ENCODE results near the gene TNFRSF12A. TPM values are rescaled to one million over a fixed set of nuclear protein-coding genes. Genes with fewer than 3 reads are reported as not detected.

TNFRSF12A gene
- total RNA-seq, 1 donor from 2014 or later = 66.2 TPM

GRCh38 chr16:3008690-3009037 lies 11.5 kb upstream of the TNFRSF12A start:
- Histone ChIP-seq H3K9me3 (replicated peaks) (no peaks in the 10 kb centered on the region), H3K36me3 (no peaks in the 10 kb centered on the region), H3K27ac (replicated peaks) (no peak overlapping the region), H3K4me1 (peaks cover 6% of the 10 kb centered on the region), H3K27me3 (ENCODE audit: low read depth) (peaks cover 91% of the 10 kb centered on the region), H3K4me3 (no peak overlapping the region)
- TF ChIP-seq CTCF (IDR thresholded peaks at IDR 0.05; ENCODE audit: borderline replicate concordance) = no peak
- no peak for DNase-seq
- intact Hi-C loops (cut with micrococcal nuclease) = no loop called here

- H3K27me3 ChIP-seq (ENCODE audit: low read depth) = peaks cover 100% of the 10 kb centered on the region
Observed at GRCh38 chr16:3009568-3010390, 10.4 kb upstream of the TNFRSF12A start.

GRCh38 chr16:3010510-3010909 lies 9.7 kb upstream of the TNFRSF12A start:
- no peak for TF ChIP-seq CTCF (IDR thresholded peaks at IDR 0.05; ENCODE audit: borderline replicate concordance)

More at GRCh38 chr16:3009568-3010390, 10.4 kb upstream of the TNFRSF12A start:
- no peaks in the 10 kb centered on the region for H3K36me3 ChIP-seq
- H3K4me1 ChIP-seq = peaks cover 4% of the 10 kb centered on the region
- H3K27ac ChIP-seq (replicated peaks) = no peak overlapping the region
- H3K9me3 ChIP-seq (replicated peaks) = no peaks in the 10 kb centered on the region
- no peak for DNase-seq
- H3K4me3 ChIP-seq = no peak overlapping the region
- TF ChIP-seq CTCF (IDR thresholded peaks at IDR 0.05; ENCODE audit: borderline replicate concordance) = no peak
- intact Hi-C loops (cut with micrococcal nuclease) = no loop called here

GRCh38 chr16:3012246-3012645 lies 7.9 kb upstream of the TNFRSF12A start:
- Histone ChIP-seq H3K27ac (replicated peaks) (no peak overlapping the region), H3K27me3 (ENCODE audit: low read depth) (peaks cover 97% of the 10 kb centered on the region), H3K4me3 (no peak overlapping the region), H3K4me1 (no peaks in the 10 kb centered on the region), H3K36me3 (no peaks in the 10 kb centered on the region), H3K9me3 (replicated peaks) (no peaks in the 10 kb centered on the region)
- DNase-seq = no peak
- intact Hi-C loops (cut with micrococcal nuclease) = no loop called here
- no peak for TF ChIP-seq CTCF (IDR thresholded peaks at IDR 0.05; ENCODE audit: borderline replicate concordance)

More at GRCh38 chr16:3010510-3010909, 9.7 kb upstream of the TNFRSF12A start:
- H3K36me3 ChIP-seq = no peaks in the 10 kb centered on the region
- no peaks in the 10 kb centered on the region for H3K9me3 ChIP-seq (replicated peaks)
- no peaks in the 10 kb centered on the region for H3K4me1 ChIP-seq
- DNase-seq = no peak
- H3K27ac ChIP-seq (replicated peaks) = no peak overlapping the region
- intact Hi-C loops (cut with micrococcal nuclease) = no loop called here
- peaks cover 100% of the 10 kb centered on the region for H3K27me3 ChIP-seq (ENCODE audit: low read depth)
- H3K4me3 ChIP-seq = no peak overlapping the region

GRCh38 chr16:3012828-3013420 lies 7.2 kb upstream of the TNFRSF12A start, which contains the start of gene CLDN9:
Gene CLDN9, plus strand, starts transcription at chr16:3012923. Its CDS starts 440 bp downstream, at chr16:3013363.
- no peak for TF ChIP-seq CTCF (IDR thresholded peaks at IDR 0.05; ENCODE audit: borderline replicate concordance)
- Histone ChIP-seq H3K27ac (replicated peaks) (no peak within 1 kb of the TSS), H3K9me3 (replicated peaks) (no peaks in the 10 kb centered on the region), H3K27me3 (ENCODE audit: low read depth) (peaks cover 97% of the 10 kb centered on the region), H3K36me3 (no peaks in the 10 kb centered on the region), H3K4me1 (peaks cover 2% of the 10 kb centered on the region), H3K4me3 (no peak within 1 kb of the TSS)
- DNase-seq = no peak
- intact Hi-C loops (cut with micrococcal nuclease) = no loop called here
